T-helper 1 cell treated with Interleukin-12 subunit alpha and Interleukin-12 subunit beta and Interleukin-4 antibody, amounts not matched to agents 30 μg/mL and 1 μg/mL, for 36 hours (primary cell): ENCODE data around the gene RPEL1.
"Not testable (repeated sequence)": the region's sequence is repeated elsewhere in the genome, so short reads cannot be mapped to it uniquely, and the experiment has no call there.

Experiments used
- H3K27ac Mint-ChIP-seq: one replicate; pipeline ENCODE4 v1.8.0; 2021; ENCODE audit warnings: mild to moderate bottlenecking, mixed read lengths
- H3K27me3 Mint-ChIP-seq: one replicate; pipeline ENCODE4 v1.8.0; 2021; ENCODE audit warnings: low read depth, mixed read lengths
- H3K36me3 Mint-ChIP-seq: one replicate; pipeline ENCODE4 v1.8.0; 2021; ENCODE audit warnings: low read depth, mixed read lengths
- H3K4me1 Mint-ChIP-seq: one replicate; pipeline ENCODE4 v1.8.0; 2021; ENCODE audit warnings: low read depth, mixed read lengths
- H3K4me3 Mint-ChIP-seq: one replicate; pipeline ENCODE4 v1.8.0; 2021; ENCODE audit warnings: mild to moderate bottlenecking, moderate library complexity, mixed read lengths
- H3K9me3 Mint-ChIP-seq: one replicate; pipeline ENCODE4 v1.8.0; 2021; ENCODE audit warnings: mixed read lengths

Gene RPEL1

GRCh38 chr10:103245587-103245986 is at the start of gene RPEL1:
RPEL1 (plus strand) TSS chr10:103245887; CDS start chr10:103245997, 110 bp downstream.
- H3K27me3 Mint-ChIP-seq: peaks cover 14% of the 10 kb centered on the region
- not testable (repeated sequence) for H3K4me3 Mint-ChIP-seq, H3K36me3 Mint-ChIP-seq, H3K27ac Mint-ChIP-seq, H3K9me3 Mint-ChIP-seq
- peaks cover 14% of the 10 kb centered on the region for H3K4me1 Mint-ChIP-seq

- H3K27me3 Mint-ChIP-seq: no peaks in the 10 kb centered on the region
- H3K9me3 Mint-ChIP-seq: no peaks in the 10 kb centered on the region
- peaks cover 5% of the 10 kb centered on the region for H3K36me3 Mint-ChIP-seq
- no peak overlapping the region for H3K27ac Mint-ChIP-seq
- H3K4me3 Mint-ChIP-seq: no peak overlapping the region
- H3K4me1 Mint-ChIP-seq: peaks cover 23% of the 10 kb centered on the region
Observed at GRCh38 chr10:103196516-103196915, 49.2 kb upstream of the RPEL1 start.

- Mint-ChIP-seq H3K27ac (no peak overlapping the region), H3K4me3 (no peak overlapping the region), H3K9me3 (no peaks in the 10 kb centered on the region)
Observed at GRCh38 chr10:103197174-103197573, 48.5 kb upstream of the RPEL1 start.

GRCh38 chr10:103197903-103198302 is 47.8 kb upstream of the RPEL1 start:
- H3K4me3 Mint-ChIP-seq: no peak overlapping the region
- H3K36me3 Mint-ChIP-seq: no peaks in the 10 kb centered on the region
- H3K9me3 Mint-ChIP-seq: no peaks in the 10 kb centered on the region
- H3K27ac Mint-ChIP-seq: no peak overlapping the region
- H3K27me3 Mint-ChIP-seq: no peaks in the 10 kb centered on the region
- H3K4me1 Mint-ChIP-seq: peaks cover 18% of the 10 kb centered on the region

More at GRCh38 chr10:103197174-103197573, 48.5 kb upstream of the RPEL1 start:
- peaks cover 18% of the 10 kb centered on the region for H3K4me1 Mint-ChIP-seq
- peaks cover 2% of the 10 kb centered on the region for H3K36me3 Mint-ChIP-seq
- no peaks in the 10 kb centered on the region for H3K27me3 Mint-ChIP-seq

DNA sequence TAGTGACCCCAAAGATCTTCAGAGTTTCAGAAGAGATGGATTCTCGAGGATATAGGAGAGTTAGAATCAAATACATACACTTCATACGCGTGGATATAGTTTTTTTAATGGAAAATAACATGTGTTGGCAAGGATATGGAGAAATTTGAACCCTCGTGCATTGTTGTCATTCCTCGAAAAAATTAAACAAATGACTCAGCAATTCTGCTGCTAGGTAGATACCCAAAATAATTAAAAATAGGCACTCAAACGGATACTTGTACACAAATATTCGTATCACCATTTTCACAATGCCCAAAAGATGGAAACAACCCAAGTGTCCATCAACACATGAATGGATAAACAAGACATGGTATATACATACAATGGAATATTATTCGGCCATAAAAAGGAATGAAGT is 47.0 kb upstream of the RPEL1 start:
- Mint-ChIP-seq H3K4me3 (no peak overlapping the region), H3K27ac (no peak overlapping the region), H3K27me3 (no peaks in the 10 kb centered on the region), H3K9me3 (no peaks in the 10 kb centered on the region), H3K36me3 (no peaks in the 10 kb centered on the region), H3K4me1 (peaks cover 14% of the 10 kb centered on the region)

DNA sequence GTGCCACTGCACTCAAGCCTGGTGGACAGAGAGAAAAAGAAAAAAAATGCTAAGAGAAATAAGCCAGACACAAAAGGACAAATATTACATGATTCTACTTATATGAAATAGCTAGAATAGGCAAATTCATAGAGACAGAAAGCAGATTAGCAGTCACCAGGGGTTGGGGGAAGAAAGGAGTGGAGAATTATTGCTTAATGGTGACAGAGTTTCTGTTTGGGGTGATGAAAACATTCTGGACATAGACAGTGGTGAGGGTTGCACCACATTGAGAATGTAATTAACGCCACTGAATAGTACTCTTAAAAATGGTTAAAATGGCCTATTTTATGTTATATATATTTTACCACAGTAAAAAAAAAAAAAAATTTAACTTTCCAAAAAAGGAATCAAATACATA is 46.2 kb upstream of the RPEL1 start:
- no peaks in the 10 kb centered on the region for H3K36me3 Mint-ChIP-seq
- peaks cover 9% of the 10 kb centered on the region for H3K4me1 Mint-ChIP-seq
- H3K27ac Mint-ChIP-seq: no peak overlapping the region
- no peaks in the 10 kb centered on the region for H3K9me3 Mint-ChIP-seq
- H3K27me3 Mint-ChIP-seq: no peaks in the 10 kb centered on the region
- no peak overlapping the region for H3K4me3 Mint-ChIP-seq

GRCh38 chr10:103202319-103202718 is 43.4 kb upstream of the RPEL1 start:
- peaks cover 6% of the 10 kb centered on the region for H3K9me3 Mint-ChIP-seq
- peaks cover 13% of the 10 kb centered on the region for H3K27me3 Mint-ChIP-seq
- H3K36me3 Mint-ChIP-seq: no peaks in the 10 kb centered on the region
- no peak overlapping the region for H3K27ac Mint-ChIP-seq
- no peak overlapping the region for H3K4me3 Mint-ChIP-seq
- H3K4me1 Mint-ChIP-seq: peaks cover 6% of the 10 kb centered on the region

DNA sequence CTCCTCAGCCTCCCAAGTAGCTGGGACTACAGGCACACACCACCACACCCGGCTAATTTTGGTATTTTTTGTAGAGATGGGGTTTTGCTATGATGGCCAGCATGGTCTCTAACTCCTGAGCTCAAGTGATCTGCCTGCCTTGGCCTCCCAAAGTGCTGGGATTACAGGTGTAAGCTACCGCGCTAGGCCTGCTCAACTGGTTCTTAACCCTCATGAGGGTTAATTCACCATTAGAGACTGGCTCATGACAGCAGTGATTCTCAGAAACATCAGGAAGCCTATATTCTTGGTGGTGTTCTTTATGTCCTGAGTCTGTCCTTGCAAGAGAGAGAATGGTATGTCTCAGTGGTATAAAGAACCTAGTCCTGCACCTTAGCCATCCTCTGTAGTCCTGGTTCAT is 42.2 kb upstream of the RPEL1 start:
- Mint-ChIP-seq H3K4me1 (no peaks in the 10 kb centered on the region), H3K27me3 (peaks cover 13% of the 10 kb centered on the region), H3K36me3 (no peaks in the 10 kb centered on the region), H3K4me3 (no peak overlapping the region), H3K27ac (no peak overlapping the region), H3K9me3 (peaks cover 6% of the 10 kb centered on the region)

DNA sequence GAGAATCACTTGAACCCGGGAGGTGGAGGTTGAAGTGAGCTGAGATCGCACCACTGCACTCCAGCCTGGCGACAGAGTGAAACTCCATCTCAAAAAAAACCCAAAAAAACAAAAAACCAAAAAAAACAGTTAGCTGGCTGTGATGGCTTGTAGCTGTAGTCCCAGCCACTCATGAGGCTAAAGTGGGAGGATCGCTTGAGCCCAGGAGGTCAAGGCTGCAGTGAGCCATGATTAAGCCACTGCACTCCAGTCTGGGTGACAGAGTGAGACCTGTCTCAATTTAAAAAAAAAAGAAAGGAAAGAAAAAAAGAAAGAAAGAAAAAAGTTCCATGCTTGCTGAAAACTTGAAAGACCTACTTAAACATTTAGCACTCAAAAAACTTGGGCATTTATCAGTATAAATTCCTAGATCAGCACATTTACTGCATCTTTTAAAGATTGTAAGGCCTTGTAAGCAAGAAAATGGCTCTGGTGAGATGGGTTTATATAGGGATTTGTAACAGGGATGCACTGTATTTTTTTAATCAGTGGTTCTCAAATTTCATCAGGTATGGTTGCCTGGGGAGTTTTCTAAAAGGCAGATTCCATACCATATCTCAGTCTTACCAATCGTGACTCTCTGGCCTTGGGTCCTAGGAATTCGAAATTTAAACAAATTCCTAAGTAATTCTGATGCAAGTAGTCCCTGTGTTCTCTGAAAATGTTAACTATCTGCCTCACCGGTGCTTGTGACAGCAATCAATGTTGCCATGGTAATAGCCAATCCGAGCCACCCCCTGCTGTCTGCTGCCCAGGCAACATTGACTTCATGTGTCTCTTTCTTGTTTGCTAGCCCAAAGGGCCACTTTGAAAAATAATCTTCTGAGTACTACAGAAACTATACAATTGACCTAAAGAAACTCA is 41.1 kb upstream of the RPEL1 start:
- no peaks in the 10 kb centered on the region for H3K36me3 Mint-ChIP-seq
- peaks cover 13% of the 10 kb centered on the region for H3K27me3 Mint-ChIP-seq
- no peak overlapping the region for H3K4me3 Mint-ChIP-seq
- no peaks in the 10 kb centered on the region for H3K4me1 Mint-ChIP-seq
- peaks cover 6% of the 10 kb centered on the region for H3K9me3 Mint-ChIP-seq
- H3K27ac Mint-ChIP-seq: no peak overlapping the region

- H3K36me3 Mint-ChIP-seq, H3K27ac Mint-ChIP-seq, H3K4me1 Mint-ChIP-seq, H3K9me3 Mint-ChIP-seq, H3K4me3 Mint-ChIP-seq: not testable (repeated sequence)
- H3K27me3 Mint-ChIP-seq: peaks cover 13% of the 10 kb centered on the region
Observed at GRCh38 chr10:103205401-103205800, 40.3 kb upstream of the RPEL1 start.

- H3K27me3 Mint-ChIP-seq: peaks cover 13% of the 10 kb centered on the region
- not testable (repeated sequence) for H3K4me1 Mint-ChIP-seq, H3K9me3 Mint-ChIP-seq
Observed at GRCh38 chr10:103206715-103207114, 39.0 kb upstream of the RPEL1 start.

DNA sequence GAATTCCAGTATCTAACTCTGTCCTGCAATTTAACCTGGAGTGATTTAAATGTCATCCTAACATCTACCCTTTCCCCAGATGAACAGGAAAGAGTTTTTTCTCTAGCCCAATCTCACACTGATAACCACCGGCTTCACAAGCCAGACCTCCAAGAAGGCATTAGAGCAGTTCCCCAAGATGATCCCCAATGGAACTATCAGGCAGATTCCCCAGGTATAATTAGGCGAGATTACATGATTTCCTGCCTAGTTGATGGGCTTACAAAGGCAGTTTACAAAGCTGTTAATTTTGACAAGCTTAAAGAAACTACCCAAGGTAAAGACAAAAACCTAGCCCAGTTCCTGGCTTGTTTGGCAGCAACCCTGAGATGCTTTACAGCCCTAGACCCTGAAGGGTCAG is 38.5 kb upstream of the RPEL1 start:
- Mint-ChIP-seq H3K36me3 (peaks cover 1% of the 10 kb centered on the region), H3K4me1 (no peaks in the 10 kb centered on the region), H3K4me3 (no peak overlapping the region), H3K27ac (no peak overlapping the region), H3K27me3 (peaks cover 13% of the 10 kb centered on the region), H3K9me3 (peaks cover 10% of the 10 kb centered on the region)

More at GRCh38 chr10:103206715-103207114, 39.0 kb upstream of the RPEL1 start:
- not testable (repeated sequence) for H3K36me3 Mint-ChIP-seq, H3K4me3 Mint-ChIP-seq, H3K27ac Mint-ChIP-seq

DNA sequence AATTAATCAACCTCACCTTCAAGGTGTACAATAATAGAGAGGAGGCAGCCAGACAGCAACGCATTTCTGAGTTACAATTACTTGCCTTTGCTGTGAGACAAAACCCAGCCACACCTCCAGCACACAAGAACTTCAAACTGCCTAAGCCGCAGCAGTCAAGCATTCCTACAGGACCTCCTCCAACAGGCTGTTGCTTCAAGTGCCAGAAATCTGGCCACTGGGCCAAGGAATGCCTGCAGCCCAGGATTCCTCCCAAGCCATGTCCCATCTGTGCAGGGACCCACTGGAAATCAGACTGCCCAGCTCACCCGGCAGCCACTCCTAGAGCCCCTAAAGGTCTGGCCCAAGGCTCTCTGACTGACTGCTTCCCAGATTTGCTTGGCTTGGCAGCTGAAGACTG is 38.0 kb upstream of the RPEL1 start:
- not testable (repeated sequence) for H3K27ac Mint-ChIP-seq, H3K4me3 Mint-ChIP-seq, H3K4me1 Mint-ChIP-seq, H3K36me3 Mint-ChIP-seq
- Mint-ChIP-seq H3K27me3 (peaks cover 13% of the 10 kb centered on the region), H3K9me3 (peaks cover 15% of the 10 kb centered on the region)

DNA sequence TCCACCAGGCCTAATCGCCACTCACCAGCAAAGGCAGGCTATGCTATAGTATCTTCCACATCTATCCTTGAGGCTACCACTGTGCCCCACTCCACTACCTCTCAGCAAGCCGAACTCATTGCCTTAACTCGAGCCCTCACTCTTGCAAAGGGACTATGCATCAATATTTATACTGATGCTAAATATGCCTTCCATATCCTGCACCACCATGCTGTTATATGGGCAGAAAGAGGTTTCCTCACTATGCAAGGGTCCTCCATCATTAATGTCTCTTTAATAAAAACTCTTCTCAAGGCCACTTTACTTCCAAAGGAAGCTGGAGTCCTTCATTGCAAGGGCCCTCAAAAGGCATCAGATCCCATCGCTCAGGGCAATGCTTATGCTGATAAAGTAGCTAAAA is 35.4 kb upstream of the RPEL1 start:
- not testable (repeated sequence) for H3K27ac Mint-ChIP-seq, H3K4me3 Mint-ChIP-seq, H3K4me1 Mint-ChIP-seq, H3K36me3 Mint-ChIP-seq
- Mint-ChIP-seq H3K27me3 (peaks cover 13% of the 10 kb centered on the region), H3K9me3 (peaks cover 24% of the 10 kb centered on the region)

DNA sequence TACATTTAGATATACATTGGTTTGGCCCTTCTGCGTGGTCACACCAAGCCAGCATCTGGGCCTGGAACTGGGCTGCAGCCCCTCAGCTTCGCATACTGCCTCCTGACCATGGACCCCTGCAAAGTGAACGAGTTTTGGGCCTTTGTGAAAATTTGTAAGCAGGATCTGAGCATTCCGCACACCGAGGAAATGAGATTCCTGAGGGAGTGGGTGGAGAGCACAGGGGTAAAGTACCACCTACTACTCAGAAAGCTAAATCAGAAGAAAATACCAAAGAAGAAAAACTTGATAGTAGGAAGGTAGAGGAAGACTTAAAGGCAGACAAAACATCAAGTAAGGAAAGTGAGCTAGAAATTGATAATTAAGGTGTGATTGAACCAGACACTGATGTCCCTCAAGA is 30.1 kb upstream of the RPEL1 start:
- Mint-ChIP-seq H3K9me3 (peaks cover 19% of the 10 kb centered on the region), H3K36me3 (peaks cover 3% of the 10 kb centered on the region), H3K27ac (no peak overlapping the region), H3K4me1 (no peaks in the 10 kb centered on the region), H3K27me3 (peaks cover 4% of the 10 kb centered on the region), H3K4me3 (no peak overlapping the region)
